GM19452 (cell line): ENCODE data around the gene TMEM255B.
"Not testable (repeated sequence)": the region's sequence is repeated elsewhere in the genome, so short reads cannot be mapped to it uniquely, and the experiment has no call there.

Experiments used
- ATAC-seq: cut with Tn5 transposase; IDR thresholded peaks from one replicate; pipeline ENCODE4 v1.9.1; 2021; ENCODE audit not compliant: unreplicated experiment

The TMEM255B gene

DNA sequence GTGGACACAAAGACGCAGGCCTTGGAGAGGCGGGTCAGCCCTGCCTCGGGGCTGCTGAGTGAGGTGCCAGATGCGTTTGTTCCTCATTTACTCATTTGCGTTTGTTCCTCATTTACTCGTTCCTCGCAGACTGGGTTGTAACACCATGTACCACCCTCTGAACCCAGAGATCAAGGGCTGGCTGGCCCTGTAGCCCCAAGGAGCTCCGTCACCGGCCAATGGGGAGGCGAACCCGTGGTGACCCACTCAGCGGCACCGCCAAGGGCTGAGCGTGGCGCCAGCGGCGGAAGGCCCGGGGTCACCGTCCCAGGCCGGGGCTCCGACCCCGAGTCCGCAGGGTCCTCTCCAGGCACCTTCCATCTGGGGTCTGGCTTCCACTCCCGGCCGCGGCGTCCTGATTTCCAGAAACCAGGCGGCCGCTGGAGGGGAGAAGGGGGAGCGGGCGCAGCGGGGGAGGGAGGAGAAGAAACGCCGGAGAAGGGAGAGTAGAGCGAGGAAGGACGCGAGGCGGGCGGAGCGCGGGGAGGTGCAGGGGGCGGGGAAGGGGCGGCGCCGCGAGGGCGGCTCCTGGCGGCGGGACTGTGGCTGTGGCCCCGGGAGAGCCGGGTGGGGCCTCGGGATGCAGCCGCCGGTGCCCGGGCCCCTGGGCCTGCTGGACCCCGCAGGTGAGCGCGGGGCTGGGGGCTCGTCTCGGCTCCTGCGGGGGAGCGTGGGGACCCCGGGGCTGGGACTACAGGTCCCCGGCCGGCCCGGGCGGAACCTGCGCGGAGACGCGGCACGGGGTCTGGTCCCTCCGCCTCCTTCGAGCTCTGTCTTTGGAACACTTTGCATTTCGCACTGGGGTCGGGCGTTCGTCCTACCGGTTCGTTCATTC, at the start of gene TMEM255B:
TMEM255B (plus strand) TSS at position 576 of the 874 bp plus-strand sequence; CDS start at position 620, 44 bp downstream.
- ATAC-seq, result peak; percentile 80

DNA sequence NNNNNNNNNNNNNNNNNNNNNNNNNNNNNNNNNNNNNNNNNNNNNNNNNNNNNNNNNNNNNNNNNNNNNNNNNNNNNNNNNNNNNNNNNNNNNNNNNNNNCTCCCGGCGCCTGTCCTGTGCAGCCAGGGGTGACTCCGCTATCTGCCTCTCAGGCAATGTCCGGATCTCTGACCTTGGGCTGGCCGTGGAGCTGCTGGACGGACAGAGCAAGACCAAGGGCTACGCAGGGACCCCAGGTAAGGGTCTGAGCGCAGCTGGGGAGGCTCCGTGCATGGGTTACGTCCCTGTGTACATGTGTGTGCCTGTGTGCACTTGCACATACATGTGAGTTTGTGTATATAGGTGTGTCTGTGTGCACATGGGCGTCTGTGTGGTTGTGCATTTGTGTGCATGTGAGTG, 36.1 kb upstream of the TMEM255B start:
- ATAC-seq, result no peak

DNA sequence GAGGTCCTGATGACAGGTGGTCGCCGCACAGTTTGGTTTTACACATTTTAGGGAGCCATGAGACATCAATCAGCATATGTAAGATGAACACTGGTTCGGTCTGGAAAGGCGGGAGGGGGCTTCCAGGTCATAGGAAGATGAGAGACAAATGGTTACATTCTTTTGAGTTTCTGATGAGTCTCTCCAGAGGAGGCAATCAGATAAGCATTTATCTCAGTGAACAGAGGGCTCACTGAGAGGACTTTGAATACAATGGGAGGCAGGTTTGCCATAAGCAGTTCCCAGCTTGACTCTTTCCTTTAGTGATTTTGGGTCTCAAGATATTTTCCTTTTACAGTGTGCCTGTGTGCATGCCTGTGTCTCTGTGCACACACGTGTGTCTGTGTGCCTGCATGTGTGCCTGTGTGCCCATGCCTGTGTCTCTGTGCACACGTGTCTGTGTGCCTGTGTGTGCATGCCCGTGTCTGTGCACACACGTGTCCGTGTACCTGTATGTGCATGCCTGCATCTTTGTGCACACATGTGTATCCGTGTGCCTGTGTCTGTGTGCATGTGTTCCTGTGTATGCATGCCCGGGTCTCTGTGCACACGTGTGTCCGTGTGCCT, 35.5 kb upstream of the TMEM255B start:
- no peak for ATAC-seq

GRCh38 chr13:113724016-113724758, 34.8 kb upstream of the TMEM255B start:
- ATAC-seq, result no peak

DNA sequence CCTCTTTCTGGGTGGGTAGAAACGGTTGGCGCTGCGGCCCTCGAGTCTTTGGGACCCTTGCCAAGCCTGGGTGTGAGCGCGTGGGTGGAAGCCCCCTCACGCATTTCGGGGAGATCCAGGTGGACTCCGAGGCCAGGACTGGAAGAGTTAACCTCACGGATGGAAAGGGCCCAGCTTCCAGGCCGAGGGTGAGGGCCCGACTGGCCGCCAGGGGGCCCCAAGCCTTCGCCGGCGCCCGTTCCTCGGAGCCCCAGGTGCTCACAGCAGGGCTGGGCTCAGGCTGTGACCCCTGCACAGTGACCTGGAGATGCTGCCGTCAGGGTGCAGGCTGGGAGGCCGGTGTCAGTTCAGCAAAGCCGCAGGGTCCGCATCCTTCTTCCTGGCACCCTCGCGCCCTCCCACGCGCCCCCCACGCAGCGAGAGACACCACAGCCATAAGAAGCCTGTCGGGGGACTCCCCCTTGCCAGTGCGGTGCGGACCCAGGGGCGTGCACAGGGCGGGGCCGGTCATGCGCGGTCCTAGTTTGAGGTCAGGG, 34.2 kb upstream of the TMEM255B start:
- peak; percentile 80 for ATAC-seq

DNA sequence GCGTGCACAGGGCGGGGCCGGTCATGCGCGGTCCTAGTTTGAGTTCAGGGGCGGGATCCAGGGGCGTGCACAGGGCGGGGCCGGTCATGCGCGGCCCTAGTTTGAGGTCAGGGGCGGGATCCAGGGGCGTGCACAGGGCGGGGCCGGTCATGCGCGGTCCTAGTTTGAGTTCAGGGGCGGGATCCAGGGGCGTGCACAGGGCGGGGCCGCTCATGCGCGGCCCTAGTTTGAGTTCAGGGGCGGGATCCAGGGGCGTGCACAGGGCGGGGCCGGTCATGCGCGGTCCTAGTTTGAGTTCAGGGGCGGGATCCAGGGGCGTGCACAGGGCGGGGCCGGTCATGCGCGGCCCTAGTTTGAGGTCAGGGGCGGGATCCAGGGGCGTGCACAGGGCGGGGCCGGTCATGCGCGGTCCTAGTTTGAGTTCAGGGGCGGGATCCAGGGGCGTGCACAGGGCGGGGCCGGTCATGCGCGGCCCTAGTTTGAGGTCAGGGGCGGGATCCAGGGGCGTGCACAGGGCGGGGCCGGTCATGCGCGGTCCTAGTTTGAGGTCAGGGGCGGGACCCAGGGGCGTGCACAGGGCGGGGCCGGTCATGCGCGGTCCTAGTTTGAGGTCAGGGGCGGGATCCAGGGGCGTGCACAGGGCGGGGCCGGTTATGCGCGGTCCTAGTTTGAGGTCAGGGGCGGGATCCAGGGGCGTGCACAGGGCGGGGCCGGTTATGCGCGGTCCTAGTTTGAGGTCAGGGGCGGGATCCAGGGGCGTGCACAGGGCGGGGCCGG, 33.5 kb upstream of the TMEM255B start:
- ATAC-seq, result not testable (repeated sequence)

DNA sequence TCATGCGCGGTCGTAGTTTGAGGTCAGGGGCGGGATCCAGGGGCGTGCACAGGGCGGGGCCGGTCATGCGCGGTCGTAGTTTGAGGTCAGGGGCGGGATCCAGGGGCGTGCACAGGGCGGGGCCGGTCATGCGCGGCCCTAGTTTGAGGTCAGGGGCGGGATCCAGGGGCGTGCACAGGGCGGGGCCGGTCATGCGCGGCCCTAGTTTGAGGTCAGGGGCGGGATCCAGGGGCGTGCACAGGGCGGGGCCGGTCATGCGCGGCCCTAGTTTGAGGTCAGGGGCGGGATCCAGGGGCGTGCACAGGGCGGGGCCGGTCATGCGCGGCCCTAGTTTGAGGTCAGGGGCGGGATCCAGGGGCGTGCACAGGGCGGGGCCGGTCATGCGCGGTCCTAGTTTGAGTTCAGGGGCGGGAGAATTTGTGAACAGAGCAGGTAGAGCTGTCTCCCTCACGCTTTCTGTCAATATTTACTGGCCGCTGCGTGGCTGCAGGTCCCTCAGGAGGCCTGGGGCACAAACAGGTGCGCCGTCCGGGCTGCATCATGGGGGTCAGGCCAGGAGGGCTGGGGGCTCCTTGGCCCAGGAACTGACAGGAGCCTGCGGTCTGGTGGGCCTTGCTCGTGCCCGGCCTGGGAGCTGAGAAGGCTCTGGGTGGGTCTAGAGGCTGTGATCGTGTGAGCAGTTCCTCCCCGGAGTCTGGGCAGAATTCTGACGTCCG, 32.8 kb upstream of the TMEM255B start:
- not testable (repeated sequence) for ATAC-seq

DNA sequence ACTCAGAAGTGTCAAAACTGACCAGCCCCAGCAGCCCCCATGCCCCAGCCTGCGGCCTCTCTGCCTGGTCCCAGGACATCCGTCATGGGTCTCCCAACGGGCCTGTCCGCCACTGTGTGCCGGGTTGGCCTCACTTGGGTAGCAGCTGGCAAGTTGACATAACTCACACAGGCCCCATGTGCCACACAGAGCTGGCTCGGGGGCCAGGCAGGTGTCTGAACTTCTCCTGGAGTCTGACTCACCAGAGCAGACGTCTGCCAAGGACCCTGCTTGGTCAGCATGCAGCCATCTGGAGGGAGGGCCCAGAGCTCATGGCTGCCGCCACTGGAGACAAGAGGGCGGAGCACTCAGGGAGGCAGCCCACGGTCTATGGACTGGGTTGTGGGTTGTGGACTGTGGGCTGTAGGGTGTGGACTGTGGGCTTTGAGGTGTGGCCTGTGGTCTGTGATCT, 32.0 kb upstream of the TMEM255B start:
- ATAC-seq, result no peak

GRCh38 chr13:113728571-113729054, 30.4 kb upstream of the TMEM255B start:
- ATAC-seq, result no peak

DNA sequence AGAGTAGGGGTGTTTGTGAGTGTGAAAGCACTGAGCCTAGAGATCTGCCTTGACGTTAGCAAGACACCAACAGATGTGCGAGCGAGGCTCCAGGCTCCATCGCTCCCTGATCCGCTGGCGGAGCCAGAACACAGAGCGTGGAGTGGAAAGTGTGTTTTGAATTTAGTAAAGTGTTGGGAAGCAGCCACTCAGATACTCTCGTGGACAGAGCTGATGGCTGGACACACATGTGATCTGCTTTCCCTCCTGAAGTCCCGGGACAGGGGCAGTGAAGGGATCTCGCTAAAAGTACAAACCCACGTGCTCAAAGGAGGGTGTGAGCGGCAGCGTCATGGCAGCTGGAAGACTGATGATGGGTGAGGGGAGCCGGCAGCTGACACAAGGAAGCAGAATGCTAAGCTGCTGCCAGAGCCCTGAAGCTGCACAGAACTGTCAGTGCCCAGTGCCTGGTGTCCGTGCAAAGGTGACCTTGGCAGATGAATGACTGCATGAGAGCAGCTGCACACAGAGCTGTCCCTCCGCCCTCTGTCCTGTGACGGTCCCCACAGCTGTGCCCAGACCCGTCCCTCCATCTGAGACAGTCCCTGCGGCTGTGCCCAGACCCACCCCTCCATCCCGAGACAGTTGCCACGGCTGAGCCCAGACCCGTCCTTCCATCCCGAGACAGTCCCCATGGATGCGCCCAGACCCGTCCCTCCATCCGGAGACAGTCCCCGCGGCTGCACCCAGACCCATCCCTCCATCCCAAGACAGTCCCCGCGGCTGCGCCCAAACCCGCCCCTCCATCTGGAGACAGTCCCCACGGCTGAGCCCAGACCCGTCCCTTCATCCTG, 29.6 kb upstream of the TMEM255B start:
- no peak for ATAC-seq

- ATAC-seq, result no peak
These were observed 28.8 kb upstream of the TMEM255B start for GRCh38 chr13:113730258-113730691.

GRCh38 chr13:113730831-113731191, 28.2 kb upstream of the TMEM255B start:
- no peak for ATAC-seq

DNA sequence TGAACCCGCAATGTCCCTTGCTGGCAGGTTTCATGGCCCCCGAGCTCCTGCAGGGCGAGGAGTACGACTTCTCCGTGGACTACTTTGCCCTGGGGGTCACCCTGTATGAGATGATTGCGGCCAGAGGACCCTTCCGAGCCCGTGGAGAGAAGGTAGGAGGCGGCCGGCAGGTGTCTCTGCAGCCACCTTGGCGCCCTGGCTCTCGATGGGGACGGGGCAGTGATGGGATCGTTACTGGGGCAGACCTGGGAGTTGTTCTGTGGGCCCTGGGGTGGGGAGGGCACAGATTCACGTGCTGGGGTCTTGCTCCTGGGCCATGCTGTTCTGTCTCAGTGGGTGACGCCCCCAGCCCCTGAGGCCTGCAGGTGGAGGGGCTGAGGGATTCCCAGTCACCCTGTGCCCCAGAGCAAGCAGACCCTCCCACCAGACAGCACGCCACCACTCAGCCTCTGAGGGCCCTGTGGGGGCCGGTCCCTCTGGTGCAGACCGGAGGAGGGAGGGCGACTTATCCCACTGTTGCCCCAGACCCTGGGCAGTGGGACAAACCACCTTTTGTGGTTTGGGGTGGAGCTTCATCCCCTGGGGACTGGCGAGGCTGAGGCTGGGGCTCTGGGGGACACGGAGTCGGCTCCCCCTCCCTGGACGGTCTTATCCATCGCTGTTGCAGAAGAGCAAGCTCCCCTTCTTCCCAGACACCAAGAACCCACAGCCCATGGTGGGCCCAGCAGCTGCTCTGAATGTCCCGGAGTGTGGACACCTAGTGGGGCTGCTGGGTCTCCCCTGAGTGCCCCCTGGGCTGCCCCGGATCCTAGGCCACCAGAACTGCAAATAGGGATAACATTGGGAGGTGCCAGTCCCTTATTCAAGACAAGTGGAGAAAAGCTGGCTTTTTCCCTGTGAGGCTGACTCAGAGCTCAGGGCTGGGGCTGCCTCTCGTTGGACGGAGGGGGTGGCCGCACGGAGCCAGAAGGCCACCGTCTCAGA, 27.5 kb upstream of the TMEM255B start:
- no peak for ATAC-seq

DNA sequence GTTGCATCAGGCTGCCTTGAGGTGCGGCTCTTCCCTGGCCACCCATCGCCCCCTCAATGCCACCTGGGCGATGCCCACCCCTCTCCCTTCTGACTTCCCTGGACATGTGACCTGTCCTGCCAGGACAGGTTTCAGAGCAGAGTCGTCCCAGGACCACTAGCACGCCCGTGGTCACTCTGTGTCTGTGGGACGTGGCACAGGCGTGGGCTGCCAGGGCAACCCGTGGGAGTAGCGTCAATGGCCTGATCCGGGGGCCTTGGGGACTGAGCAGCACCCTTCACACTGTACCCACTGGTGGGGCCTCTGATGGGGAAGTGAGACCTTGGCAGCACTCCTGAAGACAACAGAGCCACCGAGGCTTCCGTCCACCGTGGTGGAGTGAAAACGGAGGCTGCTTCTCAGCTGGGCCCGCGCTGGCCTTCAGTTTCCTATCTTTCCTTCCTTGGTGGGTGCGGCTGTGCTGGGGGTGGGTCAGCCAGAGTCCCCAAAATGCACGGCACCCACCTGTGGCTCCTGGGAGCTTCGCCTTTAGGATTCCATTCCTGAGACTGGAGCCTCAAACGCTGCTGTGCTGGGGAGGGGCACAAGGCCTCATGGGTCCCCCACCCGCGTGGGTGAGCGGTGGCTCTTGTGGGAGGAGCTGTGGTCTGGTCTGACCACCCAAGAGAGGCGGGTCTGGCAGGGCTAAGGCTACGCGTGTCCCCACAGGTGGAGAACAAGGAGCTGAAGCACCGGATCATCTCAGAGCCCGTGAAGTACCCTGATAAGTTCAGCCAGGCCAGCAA, 26.7 kb upstream of the TMEM255B start:
- no peak for ATAC-seq

- no peak for ATAC-seq
These were observed 25.8 kb upstream of the TMEM255B start for GRCh38 chr13:113732961-113733950.
